OCI-LY7 (cell line): ENCODE measurements around the gene GPR22.

ENCODE experiments used
- CTCF ChIP-seq: fragments of 200-600 bp; sonication (generic); conservative IDR thresholded peaks from 2 replicates; pipeline ENCODE4 v1.5.1; 2014; ENCODE audit warnings: mild to moderate bottlenecking, antibody characterized with exemption, low read length, moderate library complexity, mixed read lengths
- EZH2phosphoT487 ChIP-seq: fragments of 200-600 bp; sonication (generic); IDR thresholded peaks from 2 replicates; pipeline ENCODE4 v1.6.1; 2018; ENCODE audit warnings: low read depth, borderline replicate concordance, mild to moderate bottlenecking, mixed run types, antibody characterized with exemption, low read length, moderate library complexity, mixed read lengths

- TF ChIP-seq CTCF (no peak), EZH2phosphoT487 (no peak)
Observed at GRCh38 chr7:107430057-107430456, 39.8 kb upstream of the GPR22 start.
